NCI-H2196 (cell line): ENCODE data around the gene OSM.

Experiments
- DNase-seq: peaks from one replicate; lab custom pipeline; 2025; ENCODE audit not compliant: unreplicated experiment; lab: John Stamatoyannopoulos, UW

Gene OSM

DNA sequence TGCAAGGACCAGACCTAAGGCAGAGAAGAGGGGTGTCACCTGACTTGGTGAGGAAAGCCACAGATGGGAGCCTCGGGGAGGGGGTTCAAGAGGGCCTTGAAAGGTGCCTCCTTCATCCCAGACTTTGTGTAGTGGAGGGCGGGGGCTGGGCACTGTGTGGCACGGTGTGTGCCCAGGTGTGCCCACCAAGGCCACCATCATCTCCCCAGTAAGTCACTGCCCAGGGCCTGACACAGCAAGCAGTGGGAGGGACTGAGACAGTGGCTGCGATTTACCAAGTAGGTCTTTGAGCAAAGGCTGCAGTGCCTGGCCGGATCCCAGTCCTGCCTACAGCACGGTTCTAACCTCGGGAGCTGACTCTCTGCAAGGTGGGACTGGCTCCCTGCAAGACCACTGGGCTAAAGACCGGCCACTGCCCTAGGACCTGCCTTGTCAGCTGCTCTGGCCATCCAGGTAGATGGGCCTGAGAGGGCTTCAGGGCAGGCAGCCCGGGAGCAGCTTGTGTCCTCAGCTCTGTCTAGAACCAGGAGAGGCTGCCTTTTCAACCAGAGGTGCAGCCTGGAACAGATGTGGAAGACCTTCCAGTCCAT lies 1.4 kb downstream of the OSM start:
- DNase-seq: no peak

DNA sequence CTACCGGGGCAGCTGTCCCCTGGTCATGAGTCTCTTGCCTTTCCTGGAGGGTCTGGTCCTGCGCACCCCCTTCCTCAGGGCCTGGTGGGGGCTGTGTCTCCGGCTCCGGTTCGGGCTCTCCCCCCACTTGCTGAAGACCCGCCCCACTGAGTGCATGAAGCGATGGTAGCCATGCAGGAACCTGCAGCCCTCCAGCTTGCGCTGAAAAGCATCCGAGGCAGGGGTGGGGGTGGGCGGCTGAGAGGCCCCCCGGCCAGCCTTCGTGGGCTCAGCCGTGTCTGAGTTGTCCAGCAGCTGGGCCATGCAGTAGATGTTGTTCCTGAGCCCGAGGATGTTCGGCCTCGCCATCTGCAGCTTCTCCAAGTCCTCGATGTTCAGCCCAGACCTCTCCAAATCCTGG lies 2.8 kb downstream of the OSM start:
- no peak for DNase-seq

DNA sequence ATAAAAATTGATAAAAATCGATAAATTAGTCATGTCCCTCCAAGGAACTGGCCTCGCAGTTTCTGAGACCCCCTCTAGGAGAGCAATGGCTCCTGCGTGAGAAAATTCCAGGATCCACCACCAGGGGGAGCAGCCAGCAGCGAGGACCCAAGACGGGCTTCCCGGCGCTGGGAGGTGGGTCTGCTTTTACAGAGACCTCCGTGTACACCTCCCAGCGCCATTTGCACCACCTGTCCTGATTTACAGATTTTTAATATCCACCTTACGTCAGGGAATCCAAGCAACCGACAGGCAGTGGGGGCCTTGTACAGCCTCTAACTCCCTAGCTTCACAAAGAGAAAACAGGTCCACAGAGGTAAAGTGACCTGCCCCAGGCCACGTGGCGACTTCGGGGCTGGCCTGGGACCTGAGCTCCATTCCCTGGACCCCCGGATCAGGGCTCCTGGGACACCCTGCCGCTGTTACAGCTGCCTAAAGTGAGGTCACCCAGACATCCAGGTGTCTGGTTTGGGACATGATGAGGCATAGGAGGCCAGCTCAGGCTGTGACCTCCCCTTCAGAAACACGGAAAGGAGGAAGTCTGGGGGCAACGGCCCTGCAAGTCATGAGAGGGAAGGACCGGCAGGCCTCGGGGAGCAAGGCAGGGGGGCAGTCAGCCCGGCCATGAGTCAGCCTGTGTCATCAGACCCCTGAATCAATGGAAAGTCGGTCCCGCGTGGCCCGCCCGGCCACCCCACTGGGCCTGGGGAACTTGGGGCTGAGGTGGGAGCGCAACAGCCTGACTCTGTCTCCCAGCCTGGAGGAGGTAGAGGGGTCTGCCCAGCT lies 3.5 kb downstream of the OSM start:
- DNase-seq: peak; percentile 34

DNA sequence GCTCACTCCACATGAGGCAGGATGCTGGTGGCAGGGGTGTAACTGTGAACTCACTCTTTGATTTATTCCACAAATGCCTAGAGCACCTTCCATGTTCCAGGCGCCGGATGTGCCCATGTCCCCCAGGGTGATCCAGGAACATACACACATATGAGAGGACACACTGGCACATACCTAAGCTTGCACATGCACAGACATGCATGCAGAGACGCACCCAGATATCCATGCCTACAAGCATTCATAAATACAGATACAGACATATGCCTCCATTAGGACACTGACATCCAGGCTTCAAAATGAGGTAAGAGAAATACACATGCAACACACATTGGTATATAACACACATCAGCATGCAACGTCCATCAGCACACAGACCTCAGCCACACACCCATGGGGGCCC lies 4.5 kb downstream of the OSM start:
- DNase-seq: no peak

DNA sequence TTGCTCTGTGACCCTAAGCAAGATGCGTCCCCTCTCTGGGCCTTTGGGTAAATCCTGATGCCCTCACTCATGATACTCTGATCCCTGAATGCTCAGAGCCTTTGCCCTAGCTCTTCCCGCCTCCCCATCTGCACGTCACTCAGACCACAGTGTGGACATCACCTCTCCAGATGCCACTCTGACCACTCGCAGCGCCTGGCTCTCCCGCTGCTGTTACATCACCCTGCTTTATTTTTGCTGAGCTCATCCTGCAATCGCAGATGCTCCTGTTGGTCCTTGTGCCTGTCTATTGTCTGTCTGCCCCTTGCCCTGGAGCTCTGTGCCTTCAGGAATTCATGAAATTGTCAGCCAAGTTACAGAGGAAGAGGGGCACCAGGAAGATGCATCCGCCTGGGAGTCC lies 5.5 kb downstream of the OSM start:
- DNase-seq: no peak

DNA sequence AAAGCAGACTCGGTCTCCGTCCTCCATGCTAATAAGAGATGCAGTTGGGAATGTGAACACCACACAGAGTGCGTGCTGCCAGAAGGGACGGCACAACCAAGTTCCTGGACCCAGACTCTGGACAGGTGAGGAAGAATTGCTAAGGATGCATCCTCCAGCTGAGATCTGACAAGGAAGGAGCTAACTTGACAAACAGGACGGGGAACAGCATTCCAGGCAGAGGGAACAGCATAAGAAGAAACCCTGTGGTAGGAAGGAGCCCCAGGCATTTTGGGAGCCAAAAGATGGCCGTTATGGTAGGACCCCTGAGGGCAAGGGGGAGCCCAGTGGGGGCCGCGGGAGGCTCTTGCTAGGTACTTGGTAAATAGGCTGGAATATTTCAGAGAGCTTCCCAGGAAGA lies 6.0 kb downstream of the OSM start:
- DNase-seq: no peak

DNA sequence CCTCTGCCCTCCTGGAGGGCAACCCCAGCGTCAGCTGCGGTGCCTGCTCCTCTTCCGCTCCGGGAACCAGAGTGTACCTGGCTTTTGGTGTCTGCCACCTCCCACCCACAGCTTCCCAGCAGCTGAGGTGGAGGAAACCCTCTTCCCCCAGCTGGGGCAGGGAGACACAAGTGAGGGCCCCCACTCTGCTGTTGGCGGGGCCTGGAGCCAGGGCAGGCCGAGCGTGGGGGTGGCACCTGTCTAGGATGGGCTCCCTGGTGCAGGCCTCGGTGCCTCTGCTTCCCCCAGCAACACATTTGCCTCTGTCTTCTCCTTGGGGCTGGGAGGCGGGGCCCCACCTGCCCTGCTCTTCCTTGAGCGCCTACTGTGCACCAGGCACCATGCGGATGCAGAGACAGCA lies 6.4 kb downstream of the OSM start:
- DNase-seq: no peak

DNA sequence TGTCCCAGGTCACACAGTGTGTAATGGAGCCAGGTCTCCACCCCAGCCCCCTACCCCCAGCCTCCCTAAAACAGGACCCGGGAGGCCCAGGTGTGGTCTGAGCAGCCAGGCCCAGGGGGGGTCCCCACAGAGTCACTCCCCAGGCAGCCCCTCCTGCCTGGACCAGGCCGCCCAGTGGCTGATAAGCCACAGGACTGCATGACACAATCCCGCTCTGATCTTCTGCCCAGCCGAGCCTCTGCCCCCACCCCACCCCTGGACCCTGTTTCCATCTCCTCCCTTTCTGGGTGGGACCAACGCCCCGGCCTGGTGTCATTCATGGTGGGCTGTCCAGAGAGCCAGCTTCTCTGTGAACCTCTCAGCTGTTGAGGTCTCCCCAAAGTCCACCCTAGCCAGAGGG lies 12.3 kb downstream of the OSM start:
- no peak for DNase-seq

DNA sequence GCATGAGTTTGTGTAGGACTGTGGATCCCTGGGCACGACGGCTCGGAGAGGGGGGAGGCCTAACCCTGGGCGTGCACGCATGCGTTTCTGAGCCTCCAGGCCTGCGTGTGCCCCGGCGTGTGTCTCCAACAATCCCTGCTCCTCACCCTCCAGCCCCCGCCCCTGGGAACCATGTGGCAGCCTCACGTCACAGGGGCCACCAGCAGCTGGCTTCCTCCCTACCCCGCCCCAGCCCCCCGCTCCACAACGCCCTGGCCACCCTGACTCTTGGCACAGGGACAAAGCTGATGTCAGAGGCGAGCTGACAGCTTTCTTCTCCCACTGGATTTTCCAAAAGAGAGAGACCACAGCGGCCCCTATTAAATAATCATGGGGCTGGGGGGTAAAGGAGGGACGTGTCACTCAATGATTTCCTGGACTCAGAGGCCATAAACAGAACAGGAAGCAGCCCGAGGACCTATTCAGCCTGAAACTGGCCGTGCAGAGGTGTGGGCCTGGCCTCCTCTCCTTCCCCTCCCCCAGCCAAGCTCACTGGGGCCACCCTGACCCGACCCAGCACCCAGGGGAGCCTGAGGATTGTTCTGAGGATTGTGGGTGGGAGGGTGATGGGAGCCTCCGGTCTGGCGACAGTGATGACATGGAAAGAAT lies 13.3 kb downstream of the OSM start:
- peak; percentile 60 for DNase-seq

DNA sequence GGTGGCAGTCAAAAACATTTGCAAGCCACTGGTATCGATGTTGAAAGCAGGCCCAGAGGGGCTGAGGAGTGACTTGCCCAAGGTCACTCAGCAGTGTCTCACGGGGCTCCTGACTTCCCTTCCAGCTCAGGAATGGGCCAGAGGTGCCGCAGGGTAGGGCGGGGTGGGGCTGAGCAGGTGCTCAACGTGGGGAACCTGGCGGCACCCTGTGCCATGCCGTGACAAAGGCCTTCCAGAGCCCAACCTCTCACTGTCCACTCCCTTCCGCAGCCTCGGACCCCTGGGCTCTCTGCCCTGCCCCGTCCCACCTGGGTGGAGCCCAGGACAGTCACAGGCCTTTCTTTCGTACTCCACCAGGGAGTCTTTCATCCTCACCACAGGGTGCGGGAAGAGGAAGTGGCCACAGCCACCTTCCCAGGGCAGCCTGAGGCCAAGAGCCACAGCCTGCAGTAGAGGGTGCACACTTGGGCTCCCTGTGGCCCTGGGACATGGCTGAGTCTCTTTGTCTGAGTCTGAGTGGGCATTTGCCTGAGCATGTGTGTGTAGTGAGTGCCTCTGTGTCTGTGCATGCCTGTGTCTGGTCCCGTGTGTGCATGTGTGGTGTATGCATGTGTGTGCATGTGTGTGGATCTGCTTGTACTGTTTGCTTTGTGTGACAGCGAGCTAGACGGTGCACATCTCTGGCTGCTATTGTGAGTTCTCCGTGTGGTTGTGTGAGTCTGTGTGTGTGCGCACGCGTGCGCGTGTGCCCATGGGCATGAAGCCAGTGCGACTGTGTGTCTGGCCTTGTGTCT lies 14.0 kb downstream of the OSM start:
- no peak for DNase-seq

DNA sequence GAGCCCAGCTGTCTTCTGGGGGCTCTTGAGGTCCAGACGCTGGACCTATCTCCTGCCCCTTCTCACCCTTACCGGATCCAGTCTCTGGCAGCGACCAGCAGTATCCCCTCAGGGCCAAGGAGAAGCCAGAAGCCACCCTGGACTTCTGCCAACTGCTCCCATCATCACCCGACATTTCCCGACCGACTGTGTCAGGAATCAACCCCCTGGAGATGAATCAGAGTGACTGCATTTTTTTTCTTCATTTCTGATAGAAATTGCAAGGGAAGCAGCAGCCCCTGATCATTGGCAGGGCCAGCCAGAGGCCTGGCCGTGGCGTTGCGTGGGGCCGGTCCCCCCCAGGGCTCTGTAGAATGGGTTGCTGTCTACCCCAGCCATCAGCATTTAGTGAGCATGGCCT lies 14.9 kb downstream of the OSM start:
- no peak for DNase-seq

DNA sequence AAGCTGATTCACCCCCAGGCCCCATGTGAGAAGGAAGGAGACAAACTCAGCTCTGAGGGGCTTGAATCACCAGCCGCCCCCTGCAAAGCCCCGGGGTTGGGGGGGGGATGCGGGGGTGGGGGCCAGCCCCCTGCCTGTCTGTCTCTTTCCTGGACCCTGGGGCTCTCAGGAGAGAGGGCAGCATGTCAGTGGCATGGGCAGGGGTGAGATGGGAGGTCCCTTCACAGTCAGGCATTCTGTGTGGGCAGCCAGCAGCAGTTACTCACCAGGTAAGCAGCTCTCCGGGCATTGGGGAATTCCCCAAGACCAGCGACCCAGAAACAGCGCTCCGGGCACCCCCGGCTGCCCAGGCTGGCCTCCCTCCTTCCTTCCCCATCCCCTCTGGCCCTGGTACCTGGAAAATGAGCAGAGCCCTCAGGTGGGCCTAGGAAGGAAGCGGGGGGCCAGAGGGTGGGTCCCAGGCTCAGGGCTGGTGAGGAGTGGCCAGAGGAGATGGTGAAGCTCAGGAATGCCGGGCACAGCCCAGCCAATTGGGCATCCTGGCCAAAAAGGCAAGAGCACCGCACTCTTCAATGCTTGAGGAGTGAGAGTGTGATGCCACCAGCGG lies 15.9 kb downstream of the OSM start:
- DNase-seq: no peak

DNA sequence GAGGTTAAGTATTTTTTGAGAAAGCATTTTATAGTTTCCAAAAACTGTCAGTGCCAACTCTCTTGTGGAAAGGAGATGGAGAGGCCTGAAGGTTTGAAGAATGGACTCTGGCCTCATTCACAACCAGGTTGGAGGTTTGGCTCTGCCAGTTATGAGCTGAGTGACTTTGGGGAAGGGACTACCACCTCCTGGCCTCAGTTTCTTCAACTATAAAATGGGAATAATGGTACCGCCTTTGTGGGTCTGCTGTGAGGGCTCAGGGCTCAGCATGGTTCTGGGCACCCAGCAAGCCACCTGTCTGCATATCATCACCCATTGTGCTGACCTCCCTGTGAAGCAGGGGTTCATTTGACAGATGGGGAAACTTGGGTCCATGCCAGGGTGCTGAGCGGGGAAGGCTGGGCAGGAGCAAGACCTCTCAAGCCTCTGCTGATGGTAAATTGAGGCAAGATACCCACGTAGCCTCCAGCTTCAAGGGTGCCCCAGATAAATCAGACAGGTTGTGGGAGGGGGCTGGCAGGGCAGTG lies 16.5 kb downstream of the OSM start:
- no peak for DNase-seq

DNA sequence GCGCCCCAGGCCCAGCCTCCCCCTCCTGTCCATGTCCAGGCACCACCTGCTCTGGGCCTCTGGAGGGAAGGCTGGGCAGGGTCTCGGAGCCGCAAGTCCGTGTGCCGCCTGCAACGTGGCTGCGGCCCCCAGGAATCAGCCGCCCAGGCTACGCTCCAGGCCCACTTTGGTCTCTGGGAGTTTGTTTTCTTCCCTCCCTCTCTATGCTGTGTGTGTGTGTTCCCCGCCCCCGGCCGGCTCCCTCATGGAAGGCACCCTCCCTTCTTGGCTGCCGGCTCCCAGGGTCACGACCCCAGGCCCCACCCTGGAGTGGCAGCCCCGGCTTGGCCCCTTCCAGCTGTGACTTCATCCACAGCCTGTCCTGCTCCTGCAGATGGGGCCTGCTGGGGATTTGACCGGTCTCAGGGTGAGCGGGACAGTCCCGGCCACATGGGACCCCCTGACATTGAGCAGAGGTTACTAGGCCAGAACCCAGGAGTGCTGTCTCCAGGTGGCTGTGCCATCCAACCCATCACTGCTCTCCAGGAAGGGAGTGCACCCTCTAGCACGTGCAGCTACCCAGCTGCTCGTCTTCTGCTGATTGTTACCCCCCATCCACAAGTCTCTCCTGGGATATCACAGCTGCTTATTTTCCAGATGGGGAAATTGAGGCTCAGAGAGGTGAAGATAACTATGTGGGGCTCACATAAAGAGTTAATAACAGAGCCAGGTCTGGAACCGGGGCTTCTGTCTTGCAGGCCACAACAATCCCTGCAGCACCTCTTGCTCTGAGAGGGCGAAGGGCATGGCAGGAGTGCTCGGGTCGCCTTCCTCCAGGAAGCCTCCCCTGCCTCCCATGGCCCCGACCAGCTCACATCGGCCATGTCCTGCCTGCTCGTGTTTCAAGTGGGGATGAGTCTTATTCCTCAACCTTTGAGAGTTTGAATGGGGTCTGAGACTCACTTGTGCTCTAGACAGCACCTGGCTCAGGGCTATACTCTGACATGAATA lies 17.3 kb downstream of the OSM start:
- no peak for DNase-seq

DNA sequence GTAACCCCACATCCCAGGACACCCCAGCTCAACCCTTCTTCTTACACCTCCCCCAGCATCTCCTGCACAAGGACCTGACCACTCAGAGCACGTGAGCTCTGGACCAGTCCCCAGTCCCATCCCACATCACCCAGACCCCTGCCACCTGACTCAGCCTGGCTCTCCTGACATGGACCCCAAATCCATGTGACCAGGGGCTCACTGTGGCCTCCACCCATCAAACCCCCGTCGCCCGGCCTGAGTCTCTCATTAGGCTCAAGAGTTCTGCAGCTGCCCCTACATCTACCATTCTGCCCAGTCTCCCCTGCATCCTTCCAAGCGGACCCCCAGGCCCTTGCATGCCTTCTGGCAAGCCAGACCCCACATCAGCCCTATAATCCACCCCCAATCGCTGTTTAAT lies 18.2 kb downstream of the OSM start:
- DNase-seq: no peak

DNA sequence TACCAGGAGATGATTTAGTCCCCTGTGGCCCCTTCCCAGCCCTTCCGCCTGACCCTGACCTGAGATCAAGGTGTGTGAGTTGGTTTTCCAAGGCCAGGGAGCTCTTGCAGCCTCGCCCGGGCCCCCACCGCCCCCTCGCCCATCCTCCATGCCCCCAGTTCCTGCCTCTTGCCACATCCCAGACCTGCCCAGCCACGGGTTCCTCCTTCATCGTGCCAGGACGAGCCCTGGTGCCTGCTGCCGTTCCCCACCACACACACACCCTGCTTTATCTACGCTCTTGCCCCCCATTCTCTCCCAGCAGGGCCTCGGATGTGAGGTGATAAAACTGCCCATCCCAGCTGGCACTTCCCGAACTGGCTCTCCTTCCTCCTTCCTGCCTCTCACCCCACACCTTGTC lies 18.7 kb downstream of the OSM start:
- DNase-seq: no peak

DNA sequence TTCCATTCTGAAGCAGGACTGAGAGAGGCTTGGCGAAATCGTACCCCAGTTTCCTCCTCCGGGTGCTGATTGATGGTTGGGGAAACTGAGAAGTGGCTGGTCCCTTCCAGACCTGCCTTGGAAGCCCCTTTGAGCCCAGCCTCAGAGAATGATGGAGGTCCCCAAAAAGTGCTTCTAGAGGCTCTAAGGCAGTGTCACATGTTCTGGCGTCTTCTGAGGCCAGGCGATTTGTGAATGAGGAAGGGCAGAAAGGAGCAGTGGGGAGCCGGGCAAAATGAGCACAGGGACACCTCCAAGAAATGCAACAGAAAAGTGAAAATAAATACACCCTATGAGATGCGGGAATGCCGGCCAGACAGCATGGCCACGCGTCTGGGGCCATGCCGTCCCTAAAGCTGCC lies 19.1 kb downstream of the OSM start:
- DNase-seq: no peak

DNA sequence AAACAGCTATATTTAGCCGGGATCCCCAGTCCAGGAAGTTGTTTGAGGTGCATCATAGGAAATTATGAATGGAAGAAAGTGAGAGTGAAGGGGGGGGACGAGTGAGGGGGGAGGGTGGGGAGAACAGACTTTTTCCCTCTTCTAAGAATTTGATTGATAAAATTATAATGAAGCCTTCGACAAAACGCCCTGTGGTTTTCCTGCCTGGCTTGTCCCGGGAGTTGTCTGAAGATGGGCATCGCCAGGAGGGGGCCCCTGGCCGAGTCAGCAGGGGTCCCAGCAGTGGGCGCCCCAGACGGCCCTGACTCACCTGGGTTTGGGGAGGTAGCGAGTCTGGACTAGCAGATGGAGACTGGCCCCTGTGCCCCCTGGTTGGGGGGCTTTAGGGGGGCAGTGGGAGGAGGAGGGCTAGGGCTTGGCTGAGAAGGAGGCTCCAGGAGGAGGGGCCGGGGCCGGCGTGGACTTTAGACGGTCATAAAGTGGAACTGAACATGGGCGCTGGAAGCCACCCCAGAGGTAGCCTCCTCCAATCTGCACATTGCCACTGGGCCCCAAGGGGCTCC lies 19.8 kb downstream of the OSM start:
- DNase-seq: no peak

DNA sequence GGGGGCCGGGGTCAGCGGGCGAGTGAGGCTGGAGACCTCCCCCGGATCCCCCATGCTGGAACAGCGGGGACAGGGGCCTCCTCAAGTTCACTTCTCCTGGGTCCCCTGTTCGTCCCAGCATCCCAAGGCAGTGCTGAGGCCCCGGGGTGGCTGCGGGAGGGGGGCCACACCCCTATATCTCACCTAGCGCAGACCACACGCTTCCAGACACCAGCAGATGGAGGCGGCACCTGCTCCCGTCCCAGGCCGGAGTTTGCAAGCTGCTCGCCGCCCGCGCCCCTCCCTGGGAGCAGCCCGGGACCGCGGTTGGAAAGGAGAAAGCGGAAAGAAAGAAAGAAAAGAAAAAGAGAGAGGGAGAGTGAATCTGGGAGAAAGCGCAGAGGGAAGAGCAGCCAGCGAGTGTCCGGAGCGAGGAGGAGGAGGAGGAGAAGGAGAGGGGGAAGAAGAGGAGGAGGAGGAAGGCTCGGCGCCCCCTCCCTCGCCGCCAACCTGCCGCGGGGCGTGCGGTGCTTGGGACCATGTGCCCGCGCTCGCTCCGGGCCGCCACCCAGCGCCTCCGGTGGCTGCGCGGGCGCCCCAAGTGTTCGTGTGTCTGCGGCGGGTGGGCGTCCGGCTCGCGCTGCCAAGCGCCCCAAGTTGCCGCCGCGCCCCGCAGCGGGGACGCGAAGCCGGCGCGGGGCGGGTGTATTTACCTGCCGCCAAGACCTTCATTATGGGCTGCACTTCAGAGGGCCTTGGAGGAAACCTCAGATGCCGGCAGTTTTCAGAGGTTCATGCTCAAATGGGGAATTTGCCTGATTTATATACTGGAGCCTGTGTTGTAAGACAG lies 20.5 kb downstream of the OSM start, which contains the start of gene LIF:
Gene LIF, minus strand, starts transcription at position 775 of the 829 bp plus-strand sequence. Its CDS starts 64 bp downstream, at position 711.
- DNase-seq: no peak
